ENCODE measurements around the gene CEPT1. TPM values are rescaled to one million over a fixed set of nuclear protein-coding genes. Genes with fewer than 3 reads are reported as not detected.

CEPT1 gene
- total RNA-seq, 2 donors from 2014 or later = 34.5 to 41.6 TPM

- Mint-ChIP-seq H3K27me3 (no peaks in the 10 kb centered on the region), H3K9me3 (peaks cover 2% of the 10 kb centered on the region), H3K4me1 (ENCODE audit: low read depth in 2 of 2) (peaks cover 71 to 77% of the 10 kb centered on the region in 2 donors), H3K27ac (peak overlapping the region; percentile 75 to 90), H3K4me3 (peak overlapping the region; percentile 66), H3K36me3 (no peaks in the 10 kb centered on the region)
- DNase-seq (ENCODE audit: low spot score) (no peak), ATAC-seq (no peak)
These were observed 85.8 kb downstream of the CEPT1 start for GRCh38 chr1:111225717-111226400.

GRCh38 chr1:111227434-111227833, 87.4 kb downstream of the CEPT1 start, which contains the start of gene CHI3L2:
TSS of gene CHI3L2 (plus strand) at chr1:111227713. CDS start at chr1:111227730, 17 bp downstream.
- H3K27ac Mint-ChIP-seq = peak within 1 kb of the TSS; percentile 75 to 90

GRCh38 chr1:111227851-111228747, 88.1 kb downstream of the CEPT1 start:
- H3K4me3 Mint-ChIP-seq = peak overlapping the region; percentile 66
- peaks cover 53 to 58% of the 10 kb centered on the region in 2 donors for H3K4me1 Mint-ChIP-seq (ENCODE audit: low read depth in 2 of 2)
- no peaks in the 10 kb centered on the region for H3K27me3 Mint-ChIP-seq
- H3K27ac Mint-ChIP-seq = peak overlapping the region; percentile 75 to 90
- ATAC-seq (peak; percentile 64), DNase-seq (ENCODE audit: low spot score) (no peak)
- no peaks in the 10 kb centered on the region for H3K36me3 Mint-ChIP-seq
- H3K9me3 Mint-ChIP-seq = peaks cover 2% of the 10 kb centered on the region

More at GRCh38 chr1:111227434-111227833, 87.4 kb downstream of the CEPT1 start, which contains the start of gene CHI3L2:
- no peaks in the 10 kb centered on the region for H3K27me3 Mint-ChIP-seq
- peak within 1 kb of the TSS; percentile 66 for H3K4me3 Mint-ChIP-seq
- H3K4me1 Mint-ChIP-seq (ENCODE audit: low read depth in 2 of 2) = peaks cover 59 to 64% of the 10 kb centered on the region in 2 donors
- ATAC-seq (peak; percentile 32 to 80), DNase-seq (ENCODE audit: low spot score) (peak; percentile 69)
- no peaks in the 10 kb centered on the region for H3K36me3 Mint-ChIP-seq
- H3K9me3 Mint-ChIP-seq = peaks cover 2% of the 10 kb centered on the region

- H3K9me3 Mint-ChIP-seq = peaks cover 2% of the 10 kb centered on the region
- DNase-seq (ENCODE audit: low spot score) = no peak
- peak overlapping the region in 1 of 2 donors; percentile 90 for H3K27ac Mint-ChIP-seq
- H3K4me1 Mint-ChIP-seq (ENCODE audit: low read depth in 2 of 2) = peaks cover 47 to 52% of the 10 kb centered on the region in 2 donors
- no peak overlapping the region for H3K4me3 Mint-ChIP-seq
- no peaks in the 10 kb centered on the region for H3K27me3 Mint-ChIP-seq
- no peak for ATAC-seq
- no peaks in the 10 kb centered on the region for H3K36me3 Mint-ChIP-seq
These were observed 88.7 kb downstream of the CEPT1 start for GRCh38 chr1:111228748-111229126.

- no peaks in the 10 kb centered on the region for H3K36me3 Mint-ChIP-seq
- H3K4me1 Mint-ChIP-seq (ENCODE audit: low read depth in 2 of 2) = peaks cover 23 to 24% of the 10 kb centered on the region in 2 donors
- H3K27me3 Mint-ChIP-seq = no peaks in the 10 kb centered on the region
- H3K27ac Mint-ChIP-seq = no peak overlapping the region
- no peak for DNase-seq (ENCODE audit: low spot score)
- H3K9me3 Mint-ChIP-seq = peaks cover 2% of the 10 kb centered on the region
- H3K4me3 Mint-ChIP-seq = no peak overlapping the region
- no peak for ATAC-seq
These were observed 92.1 kb downstream of the CEPT1 start for GRCh38 chr1:111232134-111232533.

- peak overlapping the region in 1 of 2 donors; percentile 56 for H3K27ac Mint-ChIP-seq
- no peak for ATAC-seq
These were observed 94.2 kb downstream of the CEPT1 start for GRCh38 chr1:111234258-111234657.

More at GRCh38 chr1:111234258-111234657, 94.2 kb downstream of the CEPT1 start:
- Mint-ChIP-seq H3K36me3 (peaks cover 5% of the 10 kb centered on the region), H3K27me3 (no peaks in the 10 kb centered on the region), H3K4me3 (no peak overlapping the region), H3K4me1 (ENCODE audit: low read depth in 2 of 2) (peaks cover 10 to 13% of the 10 kb centered on the region in 2 donors), H3K9me3 (peaks cover 2% of the 10 kb centered on the region)
- no peak for DNase-seq (ENCODE audit: low spot score)

Other genes starting within 250 kb of the CEPT1 start
- gene LRIF1, start 176.3 kb upstream of the CEPT1 start, total RNA-seq = 10 to 100 TPM; 15.5 to 21.0 TPM
- 10 to 100 TPM; 22.5 to 25.7 TPM for gene DRAM2, start 130 bp upstream of the CEPT1 start, total RNA-seq
- 100 to 1,000 TPM; 103 to 118 TPM for gene DENND2D, start 60.4 kb downstream of the CEPT1 start, total RNA-seq
- gene CHI3L2, start 87.5 kb downstream of the CEPT1 start, total RNA-seq = 10 to 100 TPM in 1 of 2 donors, 1 to 10 TPM in 1; 4.3 to 30.6 TPM
- not detected for gene CHIA, start 150.6 kb downstream of the CEPT1 start, total RNA-seq